Tibial nerve (tissue), 4 donors: ENCODE data around the gene RNF208. TPM values are rescaled to one million over a fixed set of nuclear protein-coding genes. Genes with fewer than 3 reads are reported as not detected.
"Not testable (repeated sequence)": the region's sequence is repeated elsewhere in the genome, so short reads cannot be mapped to it uniquely, and the experiment has no call there.

Source experiments
- DNase-seq, 2 donors: peaks; one replicate each; pipeline ENCODE4 v3.0.0-alpha.2; 2019; ENCODE audit warnings: low spot score in 2 of 2
- H3K27ac ChIP-seq, 4 donors: fragments of 200-600 bp; sonication (generic) in 3 of 4; one replicate each; pipeline ENCODE4 v1.5.1; 2017 to 2019; ENCODE audit warnings: mild to moderate bottlenecking in 1 of 4
- H3K27me3 ChIP-seq, 2 donors: fragments of 200-600 bp; sonication (generic) in 1 of 2; one replicate each; pipeline versions ENCODE4 v1.5.1 to v1.6.0; 2017 to 2019
- H3K36me3 ChIP-seq, 3 donors: fragments of 200-600 bp; sonication (generic); one replicate each; pipeline ENCODE4 v1.5.1; 2018 to 2019
- H3K4me1 ChIP-seq, 4 donors: fragments of 200-600 bp; sonication (generic) in 3 of 4; one replicate each; pipeline ENCODE4 v1.5.1; 2017 to 2019
- H3K4me3 ChIP-seq, 4 donors: fragments of 200-600 bp; sonication (generic) in 3 of 4; one replicate each; pipeline ENCODE4 v1.5.1; 2017 to 2019; ENCODE audit warnings: mild to moderate bottlenecking in 1 of 4, moderate library complexity in 1 of 4
- H3K9me3 ChIP-seq, 4 donors: fragments of 200-600 bp; sonication (generic) in 3 of 4; one replicate each; pipeline ENCODE4 v1.5.1; 2017 to 2019
- CTCF ChIP-seq, 5 experiments: fragments of 200-600 bp in 3 of 5; fragments of 450-650 bp in 2 of 5; sonication (generic) in 3 of 5; IDR thresholded peaks; one replicate each; pipeline ENCODE4 v1.5.1; 2016 to 2019; ENCODE audit warnings: antibody characterized with exemption in 5 of 5, mild to moderate bottlenecking in 3 of 5, moderate library complexity in 2 of 5
- EP300 ChIP-seq, 2 donors: sonication (generic); formaldehyde crosslinking; IDR thresholded peaks; one replicate each; pipeline ENCODE4 v1.6.1; 2017; ENCODE audit warnings: antibody characterized with exemption in 2 of 2, mild to moderate bottlenecking in 1 of 2
- POLR2A ChIP-seq, 2 donors: fragments of 450-650 bp; IDR thresholded peaks; one replicate each; pipeline ENCODE4 v1.6.1; 2017; ENCODE audit warnings: antibody characterized with exemption in 2 of 2, mild to moderate bottlenecking in 2 of 2, moderate library complexity in 2 of 2
- WGBS, 2 donors: methylation state at CpG; one replicate each; pipeline ENCODE4 v1.1.5; 2018; 5-methylcytosine and 5-hydroxymethylcytosine counted together
- total RNA-seq, 4 donors: library from RNA; depleted of rRNA; stranded (reverse); fragments of >200 nt; gene quantifications; one replicate each; pipeline ENCODE4 v1.1.0, GENCODE V29; 2016

Gene RNF208
- total RNA-seq, 4 donors from 2014 or later, result 0.63 to 8.1 (median 1.5) TPM

- peaks cover 0 to 36% (median 17%) of the 10 kb centered on the region in 4 donors for H3K4me1 ChIP-seq
- WGBS, 2 donors, result 57 to 74% methylated on average over 23 to 30 of the region's 36 CpGs
These were observed 22.7 kb upstream of the RNF208 start for GRCh38 chr9:137244486-137245449.

GRCh38 chr9:137243626-137244485 is 21.8 kb upstream of the RNF208 start:
- no peak for DNase-seq
- 64 to 81% methylated on average over 11 to 14 of the region's 15 CpGs for WGBS, 2 donors
- peaks cover 0 to 45% (median 21%) of the 10 kb centered on the region in 4 donors for H3K4me1 ChIP-seq
- TF ChIP-seq POLR2A (IDR thresholded peaks at IDR 0.05) (no peak), EP300 (IDR thresholded peaks at IDR 0.05) (no peak), CTCF (IDR thresholded peaks at IDR 0.05) (no peak)
- H3K27me3 ChIP-seq, result no peaks in the 10 kb centered on the region
- H3K9me3 ChIP-seq, result no peaks in the 10 kb centered on the region
- no peak overlapping the region for H3K4me3 ChIP-seq
- H3K36me3 ChIP-seq, result peaks cover 0 to 20% (median 10%) of the 10 kb centered on the region in 3 donors
- no peak overlapping the region for H3K27ac ChIP-seq

More at GRCh38 chr9:137244486-137245449, 22.7 kb upstream of the RNF208 start:
- no peak for DNase-seq
- Histone ChIP-seq H3K27me3 (no peaks in the 10 kb centered on the region), H3K9me3 (no peaks in the 10 kb centered on the region), H3K4me3 (no peak overlapping the region), H3K27ac (no peak overlapping the region), H3K36me3 (peaks cover 0 to 20% (median 10%) of the 10 kb centered on the region in 3 donors)
- TF ChIP-seq CTCF (IDR thresholded peaks at IDR 0.05), result no peak

- H3K4me1 ChIP-seq, result peaks cover 0 to 51% (median 23%) of the 10 kb centered on the region in 4 donors
- not testable (repeated sequence) for H3K27ac ChIP-seq
These were observed 21.2 kb upstream of the RNF208 start for GRCh38 chr9:137243266-137243625.

GRCh38 chr9:137242269-137243203 is 20.5 kb upstream of the RNF208 start:
- Histone ChIP-seq H3K9me3 (no peaks in the 10 kb centered on the region), H3K27ac (peak overlapping the region; percentile 61 to 94 (median 90)), H3K27me3 (no peaks in the 10 kb centered on the region), H3K36me3 (peaks cover 0 to 20% (median 10%) of the 10 kb centered on the region in 3 donors), H3K4me3 (peak overlapping the region; percentile 48 to 90 (median 75)), H3K4me1 (peaks cover 0 to 58% (median 23%) of the 10 kb centered on the region in 4 donors)
- 72 to 75% methylated on average over 34 of the region's 36 CpGs for WGBS, 2 donors
- no peak for DNase-seq
- TF ChIP-seq CTCF (IDR thresholded peaks at IDR 0.05), result no peak
- TF ChIP-seq EP300 (IDR thresholded peaks at IDR 0.05), result no peak
- no peak for TF ChIP-seq POLR2A (IDR thresholded peaks at IDR 0.05)

More at GRCh38 chr9:137243266-137243625, 21.2 kb upstream of the RNF208 start:
- not testable (repeated sequence) for H3K4me3 ChIP-seq, H3K27me3 ChIP-seq, H3K9me3 ChIP-seq, DNase-seq
- 87 to 89% methylated on average over 18 of the region's 18 CpGs for WGBS, 2 donors
- peaks cover 0 to 20% (median 10%) of the 10 kb centered on the region in 3 donors for H3K36me3 ChIP-seq
